CD4-positive, alpha-beta T cell treated with Interleukin-10 for 1 hour (primary cell): ENCODE data around the gene APOBEC3F.
"Not testable (repeated sequence)": the region's sequence is repeated elsewhere in the genome, so short reads cannot be mapped to it uniquely, and the experiment has no call there.

Source experiments
- DNase-seq: peaks from one replicate; pipeline ENCODE4 v3.0.0-alpha.2; 2020

The APOBEC3F gene

DNA sequence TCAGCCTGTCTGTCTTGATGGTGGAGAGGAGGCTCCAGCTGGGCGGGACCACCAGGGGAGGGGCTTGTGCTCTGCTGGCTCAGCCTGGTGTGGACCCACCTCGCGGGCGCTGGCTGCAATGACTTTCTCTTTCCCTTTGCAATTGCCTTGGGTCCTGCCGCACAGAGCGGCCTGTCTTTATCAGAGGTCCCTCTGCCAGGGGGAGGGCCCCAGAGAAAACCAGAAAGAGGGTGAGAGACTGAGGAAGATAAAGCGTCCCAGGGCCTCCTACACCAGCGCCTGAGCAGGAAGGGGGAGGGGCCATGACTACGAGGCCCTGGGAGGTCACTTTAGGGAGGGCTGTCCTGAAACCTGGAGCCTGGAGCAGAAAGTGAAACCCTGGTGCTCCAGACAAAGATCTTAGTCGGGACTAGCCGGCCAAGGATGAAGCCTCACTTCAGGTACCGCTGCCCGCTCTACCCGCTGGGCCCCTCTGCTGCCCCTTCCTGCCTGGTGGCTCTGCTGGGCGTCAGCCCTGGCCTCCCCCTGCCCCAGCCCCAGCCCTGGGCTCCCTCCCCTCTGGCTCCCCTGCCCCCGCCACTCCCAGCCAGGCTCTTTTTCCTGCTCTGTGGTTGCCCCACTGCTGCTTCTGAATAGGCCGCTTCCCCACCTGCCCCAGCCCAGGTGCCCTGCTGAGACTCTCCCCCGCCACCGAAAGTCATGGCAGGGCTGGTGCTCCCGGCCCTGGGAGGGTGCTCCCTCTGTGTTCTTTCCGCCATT, at the start of gene APOBEC3F:
Gene APOBEC3F (plus strand): TSS at position 327 of the 759 bp plus-strand sequence. CDS start 97 bp downstream, at position 424.
- peak; percentile 86 for DNase-seq

DNA sequence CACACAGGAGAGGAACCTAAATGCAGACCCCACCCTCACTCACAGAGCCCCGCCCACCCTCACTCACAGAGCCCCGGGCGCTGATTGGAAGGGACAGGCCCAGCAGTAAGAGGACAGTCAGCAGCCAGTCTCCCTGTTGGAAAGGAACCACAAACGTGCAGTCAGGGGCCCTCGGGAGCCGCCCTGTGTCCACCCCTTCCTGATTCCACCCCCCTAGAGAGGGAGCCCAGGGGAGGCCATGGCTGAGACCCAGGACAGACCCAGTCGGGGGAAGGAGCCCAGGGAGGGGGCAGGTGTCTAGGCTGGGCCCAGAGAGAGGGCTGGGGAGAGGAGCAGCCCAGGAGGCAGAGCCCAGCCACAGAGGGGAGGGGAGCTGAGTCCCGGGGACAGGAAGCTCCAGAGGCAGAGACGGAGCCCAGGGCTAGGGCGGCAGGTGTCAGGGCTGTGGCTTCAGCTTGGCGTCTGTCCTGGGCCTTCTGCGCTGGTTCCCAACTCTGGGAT, 47.7 kb upstream of the APOBEC3F start:
- not testable (repeated sequence) for DNase-seq

DNA sequence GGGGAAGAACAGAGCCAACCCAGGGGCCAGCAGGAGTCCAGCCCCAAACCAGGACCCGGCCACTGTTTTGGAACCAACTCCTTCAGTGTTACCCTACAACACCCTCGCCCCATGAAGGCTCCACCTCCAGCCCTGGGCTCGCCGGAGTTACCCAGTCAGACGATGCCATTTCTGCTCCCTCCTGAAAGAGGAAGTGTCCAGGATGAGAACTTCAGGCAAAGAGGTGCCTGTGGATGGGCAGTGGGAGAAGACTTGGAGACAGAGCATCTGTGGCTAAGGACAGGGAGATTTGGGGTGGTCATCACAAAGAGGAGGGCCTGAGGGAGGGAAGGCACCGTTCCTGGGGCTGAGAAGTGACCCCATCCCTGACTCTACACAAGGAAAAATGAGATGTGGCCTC, 44.6 kb upstream of the APOBEC3F start:
- no peak for DNase-seq

DNA sequence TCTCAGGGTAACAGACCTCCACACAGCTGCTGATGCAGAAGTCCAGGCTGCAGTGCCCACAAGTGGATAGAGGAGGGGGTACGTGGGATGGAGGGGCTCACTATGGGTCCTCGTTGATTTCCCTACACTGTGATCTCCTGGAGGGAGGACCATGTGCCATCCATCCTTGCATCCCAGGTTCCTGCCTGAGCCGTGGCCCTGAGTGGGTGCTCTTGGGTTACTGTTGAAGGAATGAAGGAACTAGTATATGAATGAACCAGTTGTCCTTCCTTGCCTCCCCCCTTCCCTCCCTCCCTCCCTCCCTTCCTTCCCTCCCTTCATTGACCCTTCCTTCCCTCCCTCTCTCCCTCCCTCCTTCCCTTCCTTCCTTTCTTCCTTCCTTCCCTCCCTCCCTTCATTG, 43.1 kb upstream of the APOBEC3F start:
- DNase-seq: no peak

DNA sequence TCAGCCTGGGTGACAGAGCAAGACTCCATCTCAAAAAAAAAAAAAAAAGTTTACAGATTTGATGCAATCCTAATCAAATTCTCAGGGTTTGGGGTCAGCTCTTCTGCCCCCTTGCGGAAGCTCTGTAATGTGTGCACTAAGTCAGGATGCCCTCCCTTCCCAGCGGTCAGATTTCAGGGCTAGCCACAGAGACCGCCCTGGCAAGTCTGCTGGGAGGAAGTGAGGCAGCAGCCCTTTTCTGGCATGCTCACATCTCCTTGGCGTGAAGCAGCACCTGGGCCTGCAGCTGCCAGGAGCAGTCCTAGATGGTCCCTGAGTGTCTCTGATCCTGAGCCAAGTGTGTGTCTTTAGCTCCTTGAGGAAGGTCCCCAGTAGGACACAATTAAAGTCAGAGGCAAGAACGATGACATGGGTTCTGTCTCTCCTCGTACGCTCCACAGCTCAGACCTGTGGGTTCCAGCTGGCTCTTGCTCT, 37.5 kb upstream of the APOBEC3F start:
- DNase-seq: peak; percentile 85

DNA sequence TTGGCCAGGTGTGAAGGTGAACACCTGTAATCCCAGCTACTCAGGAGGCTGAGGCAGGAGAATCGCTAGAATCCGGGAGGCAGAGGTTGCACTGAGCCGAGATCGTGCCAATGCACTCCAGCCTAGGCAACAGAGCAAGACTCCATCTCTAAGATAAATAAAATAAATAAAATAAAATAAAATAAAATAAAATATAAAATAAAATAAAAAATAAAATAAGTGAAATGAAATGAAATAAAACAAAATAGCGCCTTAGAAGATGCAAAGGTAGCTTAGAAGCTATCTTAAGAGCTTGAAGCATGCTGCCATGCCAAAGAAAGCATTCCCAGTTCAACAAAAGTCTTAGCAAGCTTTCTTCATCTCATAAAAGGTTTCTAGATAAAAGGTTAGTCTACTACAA, 33.5 kb upstream of the APOBEC3F start:
- no peak for DNase-seq

DNA sequence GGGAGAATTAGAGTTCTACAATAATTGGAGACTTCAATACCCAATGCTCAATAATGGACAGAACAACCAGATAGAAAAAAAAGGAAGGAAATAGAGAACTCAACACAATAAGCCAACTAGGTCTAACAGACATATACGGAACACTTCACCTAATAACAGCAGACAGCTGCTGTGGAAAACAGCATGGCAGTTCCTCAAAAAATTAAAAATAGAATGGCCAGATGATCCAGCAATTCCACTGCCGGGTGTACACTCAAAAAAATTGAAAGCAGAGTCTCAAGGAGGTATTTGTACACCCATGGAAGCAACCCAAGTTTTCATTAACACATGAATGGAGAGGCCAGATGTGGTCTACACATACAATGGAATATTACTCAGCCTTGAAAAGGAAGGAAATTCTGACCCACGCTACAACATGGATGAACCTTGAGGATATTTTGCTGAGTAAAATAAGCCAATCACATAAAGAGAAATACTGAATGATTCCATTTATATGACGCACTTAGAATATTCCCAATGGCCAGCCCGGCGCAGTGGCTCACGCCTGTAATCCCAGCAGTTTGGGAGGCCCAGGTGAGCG, 32.3 kb upstream of the APOBEC3F start:
- not testable (repeated sequence) for DNase-seq

DNA sequence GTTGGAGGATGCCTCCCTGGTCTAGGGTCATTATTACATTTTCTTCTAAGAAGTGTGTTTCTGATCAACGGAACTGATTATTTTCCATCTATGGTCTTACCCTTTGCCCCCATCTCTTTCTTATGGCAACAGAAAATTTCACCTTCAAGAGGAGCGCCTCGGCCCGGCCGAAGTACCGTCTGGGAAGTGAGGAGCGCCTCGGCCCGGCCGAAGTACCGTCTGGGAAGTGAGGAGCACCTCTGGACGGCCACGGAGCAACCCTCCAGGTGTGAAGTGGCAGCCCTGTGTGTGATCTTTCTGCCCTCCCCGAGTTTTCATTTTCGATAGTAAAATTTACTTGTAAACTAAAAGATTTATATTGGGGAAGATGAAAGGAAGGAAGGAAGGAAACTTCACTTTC, 29.7 kb upstream of the APOBEC3F start:
- no peak for DNase-seq

DNA sequence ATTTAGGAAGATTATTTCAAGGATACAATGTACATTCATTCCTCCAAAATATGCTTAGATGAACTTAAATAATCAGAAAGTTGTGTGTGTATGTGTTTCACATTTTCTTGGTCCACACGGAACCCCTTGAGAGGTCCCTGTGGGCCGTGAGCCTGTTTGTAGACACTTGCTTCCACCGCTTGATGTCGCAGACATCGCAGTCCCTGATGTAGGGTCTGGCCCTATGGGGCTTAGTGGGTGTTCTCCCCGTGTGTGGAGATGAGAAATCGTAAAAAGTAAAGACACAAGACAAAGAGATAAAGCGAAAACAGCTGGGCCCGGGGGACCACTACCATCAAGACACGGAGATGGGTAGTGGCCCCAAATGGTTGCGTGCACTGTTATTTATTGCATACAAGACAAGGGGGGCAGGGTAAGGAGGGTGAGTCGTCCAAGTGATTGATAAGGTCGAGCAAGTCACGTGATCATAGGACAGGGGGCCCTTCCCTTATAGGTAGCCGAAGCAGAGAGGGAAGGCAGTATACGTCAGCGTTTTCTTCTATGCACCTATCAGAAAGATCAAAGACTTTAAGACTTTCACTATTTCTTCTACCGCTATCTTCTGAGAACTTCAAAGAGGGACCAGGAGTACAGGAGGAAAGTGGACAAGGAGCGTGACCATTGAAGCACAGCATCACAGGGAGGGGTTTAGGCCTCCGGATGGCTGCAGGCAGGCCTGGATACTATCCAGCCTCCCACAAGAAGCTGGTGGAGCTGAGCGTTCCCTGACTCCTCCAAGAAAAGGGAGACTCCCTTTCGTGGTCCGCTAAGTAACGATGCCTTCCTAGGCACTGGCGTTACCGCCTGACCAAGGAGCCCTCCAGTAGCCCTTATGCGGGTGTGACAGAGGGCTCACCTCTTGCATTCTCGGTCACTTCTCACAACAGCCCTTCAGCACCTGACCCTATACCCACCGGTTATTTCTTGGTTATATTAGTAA, 27.8 kb upstream of the APOBEC3F start:
- peak; percentile 25 for DNase-seq

DNA sequence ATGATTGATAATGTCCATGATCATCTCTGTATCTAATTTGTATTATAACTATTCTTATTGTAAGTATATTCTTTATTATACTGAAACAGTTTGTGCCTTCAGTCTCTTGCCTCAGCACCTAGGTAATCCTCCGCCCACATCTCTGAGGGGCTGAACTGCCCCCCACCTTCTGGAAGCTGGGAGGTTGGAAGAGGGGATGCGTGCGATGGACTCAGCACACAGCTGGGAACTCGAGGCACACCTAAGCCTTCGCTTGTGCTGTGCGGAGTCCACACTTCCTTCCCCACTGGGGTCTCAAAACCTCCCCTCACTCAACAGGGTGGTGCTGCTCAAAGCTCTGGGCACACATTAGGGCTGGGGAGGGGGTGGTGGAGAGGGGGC, 27.1 kb upstream of the APOBEC3F start:
- DNase-seq: not testable (repeated sequence)

DNA sequence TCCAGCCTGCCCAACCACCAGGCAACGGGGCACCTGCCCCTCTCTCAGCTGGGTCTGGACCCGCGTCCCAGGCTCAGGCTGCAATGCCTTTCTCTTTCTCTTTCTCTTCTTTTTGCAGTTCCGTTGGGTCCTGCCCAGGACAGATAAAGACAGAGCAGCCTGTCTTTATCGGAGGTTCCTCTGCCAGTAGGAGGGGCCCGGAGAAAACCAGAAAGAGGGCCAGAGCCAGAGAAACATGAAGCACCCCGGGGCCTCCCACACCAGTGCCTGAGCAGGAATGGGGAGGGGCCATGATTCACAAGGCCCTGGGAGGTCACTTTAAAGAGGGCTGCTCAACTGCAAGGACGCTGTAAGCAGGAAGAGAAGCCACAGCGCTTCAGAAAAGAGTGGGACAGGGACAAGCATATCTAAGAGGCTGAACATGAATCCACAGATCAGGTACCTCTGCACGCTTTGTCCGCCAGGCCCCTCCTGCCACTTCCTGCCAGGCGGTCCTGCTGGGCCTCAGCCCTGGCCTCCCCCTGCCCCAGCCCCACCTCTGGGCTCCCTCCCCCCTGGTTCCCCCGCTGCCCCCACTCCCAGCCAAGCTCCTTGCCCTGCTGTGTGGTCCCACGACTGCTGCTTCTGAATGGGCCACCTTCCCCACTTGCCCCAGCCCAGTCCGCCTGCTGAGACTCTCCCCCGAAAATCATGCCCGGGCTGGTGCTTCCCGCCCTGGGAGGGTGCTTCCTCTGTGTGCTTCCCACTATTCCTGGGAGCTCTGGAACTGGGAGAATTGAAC, 26.5 kb upstream of the APOBEC3F start, which contains the start of gene APOBEC3C:
Gene APOBEC3C (plus strand): TSS at position 316 of the 781 bp plus-strand sequence. CDS start 106 bp downstream, at position 422.
- DNase-seq: peak; percentile 84

DNA sequence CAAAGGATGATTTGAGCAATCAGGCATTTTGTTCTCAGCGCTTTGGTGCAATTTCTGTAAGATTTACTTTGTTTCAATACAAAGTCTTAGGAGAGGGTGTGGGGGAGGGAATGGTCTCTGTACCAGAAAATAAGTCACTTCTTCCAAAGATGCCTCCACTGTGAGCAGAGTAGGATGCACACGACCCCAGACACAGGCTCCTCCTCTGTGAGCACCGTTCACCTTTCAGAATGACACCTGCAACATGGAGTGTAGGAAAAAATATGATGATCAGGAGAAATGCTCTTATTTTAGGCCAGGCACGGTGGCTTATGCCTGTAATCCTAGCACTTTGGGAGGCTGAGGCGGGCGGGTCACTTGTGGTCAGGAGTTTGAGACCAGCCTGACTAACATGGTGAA, 25.9 kb upstream of the APOBEC3F start:
- DNase-seq: not testable (repeated sequence)

DNA sequence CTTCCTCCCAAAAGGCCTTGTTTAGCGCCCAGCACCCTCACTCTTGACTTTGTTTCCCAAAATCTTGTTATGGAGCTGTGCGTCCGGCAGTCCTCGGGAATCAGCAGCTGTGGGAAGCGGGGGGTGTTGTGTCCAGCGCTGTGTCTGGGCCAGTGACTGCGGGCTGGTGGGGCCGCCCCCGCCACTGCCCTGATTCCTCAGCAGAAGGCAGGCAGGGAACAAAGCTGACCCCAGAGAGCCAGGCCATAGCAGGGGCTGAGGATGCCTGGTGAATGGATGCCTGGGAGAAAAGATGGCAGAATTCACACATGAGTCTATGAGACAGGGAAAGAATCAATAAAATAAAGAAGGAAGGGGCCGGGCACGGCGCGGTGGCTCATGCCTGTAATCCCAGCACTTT, 24.1 kb upstream of the APOBEC3F start:
- DNase-seq: no peak

DNA sequence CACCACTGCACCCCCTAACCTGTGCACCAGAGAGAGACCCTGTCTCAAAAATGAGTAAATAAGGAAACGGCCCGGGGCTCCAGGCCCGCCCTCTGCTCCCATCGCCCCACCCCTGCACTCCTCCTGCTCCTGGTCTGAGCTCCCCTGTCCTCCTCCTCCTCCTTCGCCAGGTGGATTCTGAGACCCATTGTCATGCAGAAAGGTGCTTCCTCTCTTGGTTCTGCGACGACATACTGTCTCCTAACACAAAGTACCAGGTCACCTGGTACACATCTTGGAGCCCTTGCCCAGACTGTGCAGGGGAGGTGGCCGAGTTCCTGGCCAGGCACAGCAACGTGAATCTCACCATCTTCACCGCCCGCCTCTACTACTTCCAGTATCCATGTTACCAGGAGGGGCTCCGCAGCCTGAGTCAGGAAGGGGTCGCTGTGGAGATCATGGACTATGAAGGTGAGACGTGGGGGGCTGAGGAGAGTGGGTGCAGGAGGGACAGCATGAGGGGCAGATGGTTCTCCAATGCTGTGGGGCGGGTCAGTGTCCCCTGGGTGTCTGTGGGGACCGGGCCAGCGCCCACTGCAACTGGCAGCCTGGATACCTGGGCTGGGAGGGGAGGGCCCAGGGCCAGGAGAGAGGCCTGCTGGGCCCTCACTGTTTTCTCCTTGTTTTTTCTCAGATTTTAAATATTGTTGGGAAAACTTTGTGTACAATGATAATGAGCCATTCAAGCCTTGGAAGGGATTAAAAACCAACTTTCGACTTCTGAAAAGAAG, 22.9 kb upstream of the APOBEC3F start:
- no peak for DNase-seq

DNA sequence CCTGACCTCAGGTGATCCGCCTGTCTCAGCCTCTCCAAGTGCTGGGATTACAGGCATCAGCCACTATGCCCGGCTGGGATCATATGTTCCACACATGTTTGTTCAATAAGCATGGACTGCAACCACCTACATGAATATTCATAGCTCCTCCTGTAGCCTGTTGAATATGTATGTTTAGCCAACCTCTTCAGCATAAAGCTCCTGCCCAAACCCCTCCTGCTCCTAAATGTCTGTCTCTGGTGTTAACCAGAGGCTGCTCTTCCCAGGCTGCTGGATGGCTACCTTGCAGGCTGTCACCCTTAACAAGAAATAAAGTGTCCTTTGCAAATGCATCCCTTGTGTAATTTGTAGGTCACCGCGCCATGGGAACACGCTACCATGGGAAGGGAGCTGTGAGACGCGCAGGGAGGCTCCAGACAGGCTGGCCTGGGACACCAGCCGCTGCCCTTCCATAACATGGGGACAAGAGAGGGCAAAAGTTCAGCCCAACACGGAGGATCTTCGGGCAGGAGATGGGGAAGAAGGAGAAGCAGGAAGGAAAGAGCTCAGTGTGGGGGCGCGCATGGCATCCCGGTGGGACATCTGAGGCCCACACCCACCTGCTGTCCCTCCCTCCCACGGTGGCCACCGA, 20.5 kb upstream of the APOBEC3F start:
- DNase-seq: not testable (repeated sequence)

DNA sequence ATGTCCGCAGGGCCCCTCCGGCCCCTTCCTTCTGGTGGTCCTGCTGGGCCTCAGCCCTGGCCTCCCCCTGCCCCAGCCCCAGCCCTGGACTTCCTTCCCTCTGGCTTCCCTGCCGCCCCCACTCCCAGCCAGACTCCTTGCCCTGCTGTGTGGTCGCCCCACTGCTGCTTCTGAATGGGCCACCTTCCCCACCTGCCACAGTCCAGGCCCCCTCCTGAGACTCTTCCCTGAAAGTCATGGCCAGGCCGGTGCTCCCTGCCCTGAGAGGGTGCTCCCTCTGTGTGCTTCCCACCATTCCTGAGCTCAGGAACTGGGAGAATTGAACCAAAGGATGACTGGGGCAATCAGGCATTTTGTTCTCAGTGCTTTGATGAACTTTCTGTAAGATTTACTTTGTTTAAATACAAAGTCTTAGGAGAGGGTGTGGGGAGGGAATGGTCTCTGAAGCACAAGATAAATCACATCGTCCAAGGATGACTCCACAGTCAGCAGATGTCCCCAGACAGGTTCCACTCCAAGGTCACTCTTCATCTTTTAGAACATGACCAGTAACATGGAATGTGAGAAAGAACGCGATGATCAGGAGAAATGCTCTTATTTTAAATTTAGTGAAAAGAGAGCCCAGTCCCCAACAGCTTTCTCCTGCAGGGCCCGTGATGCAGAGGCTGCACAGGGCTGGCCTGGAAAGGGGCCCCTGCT, 19.0 kb upstream of the APOBEC3F start:
- no peak for DNase-seq

DNA sequence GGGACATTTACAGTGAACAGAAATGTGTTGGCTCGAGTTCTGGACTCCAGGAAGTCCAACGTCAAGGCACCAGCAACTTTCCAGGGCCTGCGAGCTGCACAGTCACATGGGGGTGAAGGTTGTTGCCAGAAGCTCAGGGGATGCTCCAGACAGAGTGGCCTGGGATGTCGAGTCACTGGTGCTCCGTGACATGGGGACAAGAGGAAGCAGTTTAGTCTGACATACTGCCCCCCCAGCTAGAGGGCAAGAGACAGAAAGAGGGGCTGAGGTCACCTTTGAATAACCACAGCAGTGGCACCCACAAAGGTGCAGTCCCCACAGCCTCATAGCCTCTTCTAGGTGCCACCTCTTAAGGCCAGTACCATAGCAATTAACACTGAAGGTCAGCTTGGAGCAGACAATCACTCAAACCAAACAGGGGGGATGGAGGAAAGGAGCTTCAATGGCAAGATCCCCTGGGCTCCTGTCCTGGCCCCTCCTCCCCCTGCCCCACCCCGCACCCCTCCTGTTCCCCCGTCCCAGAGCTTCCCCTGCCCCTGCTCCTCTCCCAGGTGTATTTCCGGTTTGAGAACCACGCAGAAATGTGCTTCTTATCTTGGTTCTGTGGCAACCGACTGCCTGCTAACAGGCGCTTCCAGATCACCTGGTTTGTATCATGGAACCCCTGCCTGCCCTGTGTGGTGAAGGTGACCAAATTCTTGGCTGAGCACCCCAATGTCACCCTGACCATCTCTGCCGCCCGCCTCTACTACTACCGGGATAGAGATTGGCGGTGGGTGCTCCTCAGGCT, 15.9 kb upstream of the APOBEC3F start:
- peak; percentile 53 for DNase-seq

DNA sequence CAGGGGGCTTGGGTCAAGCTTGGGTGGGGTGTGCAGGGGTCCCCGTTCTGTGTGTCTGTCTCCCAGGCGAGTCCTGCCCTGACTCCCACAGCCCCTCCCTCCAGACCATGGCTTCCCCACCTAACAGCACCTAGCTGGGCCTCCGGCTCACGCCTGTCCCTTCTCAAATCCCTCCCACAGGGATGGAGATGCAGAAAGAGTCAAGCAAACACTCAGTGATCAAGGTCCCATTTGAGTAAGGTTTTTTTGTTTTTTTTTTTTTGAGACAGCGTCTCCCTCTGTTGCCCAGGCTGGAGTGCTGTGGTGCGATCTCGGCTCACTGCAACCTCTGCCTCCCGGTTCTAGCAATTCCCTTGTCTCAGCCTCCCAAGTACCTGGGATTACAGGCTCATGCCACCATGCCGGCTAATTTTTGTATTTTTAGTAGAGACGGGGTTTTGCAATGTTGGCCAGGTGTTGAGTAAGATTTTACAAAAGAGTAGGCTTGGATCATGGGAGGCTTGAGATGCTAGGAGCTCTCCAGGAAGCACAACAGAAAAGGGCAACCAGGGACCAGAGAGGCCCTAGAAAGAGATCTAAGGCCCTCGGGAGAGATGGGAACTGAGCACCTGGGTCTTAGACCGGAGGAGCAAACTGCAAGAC, 14.0 kb upstream of the APOBEC3F start:
- DNase-seq: no peak

DNA sequence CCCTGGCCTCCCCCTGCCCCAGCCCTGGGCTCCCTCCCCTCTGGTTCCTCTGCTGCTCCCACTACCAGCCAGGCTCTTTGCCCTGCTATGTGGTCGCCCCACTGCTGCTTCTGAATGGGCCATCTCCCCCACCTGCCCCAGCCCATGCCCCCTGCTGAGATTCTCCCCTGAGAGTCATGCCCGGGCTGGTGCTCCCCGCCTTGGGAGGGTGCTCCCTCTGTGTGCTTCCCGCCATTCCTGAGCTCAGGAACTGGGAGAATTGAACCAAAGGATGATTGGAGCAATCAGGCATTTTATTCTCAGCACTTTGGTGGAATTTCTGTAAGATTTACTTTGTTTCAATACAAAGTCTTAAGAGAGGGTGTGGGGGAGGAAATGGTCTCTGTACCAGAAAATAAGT, 12.9 kb upstream of the APOBEC3F start:
- no peak for DNase-seq
